Measurements from ENCODE around the gene SLC51A.
"Not testable (repeated sequence)": the region's sequence is repeated elsewhere in the genome, so short reads cannot be mapped to it uniquely, and the experiment has no call there.

The SLC51A gene

DNA sequence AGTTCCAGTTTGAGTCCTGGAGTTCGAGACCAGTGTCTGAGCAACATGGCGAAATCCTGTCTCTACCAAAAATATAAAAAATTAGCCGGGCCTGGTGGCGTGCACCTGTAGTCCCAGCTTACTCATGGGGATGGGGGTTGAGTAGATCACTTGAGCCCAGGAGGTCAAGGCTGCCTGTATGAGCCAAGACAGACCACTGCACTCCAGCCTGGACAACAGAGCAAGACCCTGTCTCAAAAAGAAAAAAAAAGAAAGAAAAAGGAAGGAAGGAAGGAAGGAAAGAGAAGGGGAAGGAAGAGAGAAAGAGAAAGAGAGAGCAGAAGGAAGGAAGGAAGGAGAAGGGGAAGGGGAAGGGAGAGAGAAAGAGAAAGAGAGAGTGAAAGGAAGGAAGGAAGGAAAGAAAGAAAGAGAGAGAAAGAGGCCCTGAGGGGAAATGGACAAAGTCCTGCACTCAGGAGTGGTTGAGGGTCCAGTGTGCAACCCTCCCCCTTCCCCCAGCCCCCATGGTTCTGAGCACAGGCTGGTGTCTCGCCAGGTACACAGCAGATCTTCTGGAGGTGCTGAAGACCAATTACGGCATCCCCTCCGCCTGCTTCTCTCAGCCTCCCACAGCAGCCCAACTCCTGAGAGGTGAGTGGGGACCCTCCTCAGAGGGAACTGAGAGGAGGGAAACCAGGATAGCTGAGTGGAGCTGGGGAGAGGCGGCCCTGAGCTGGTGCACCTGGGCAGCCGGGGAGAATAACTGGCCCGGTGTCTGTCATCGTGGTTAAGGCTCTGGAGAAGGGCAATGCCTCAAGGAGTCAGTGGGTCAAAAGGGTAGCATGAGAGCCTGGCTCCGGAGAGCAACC, 1.2 kb downstream of the SLC51A start:
- no peak for DNase-seq

DNA sequence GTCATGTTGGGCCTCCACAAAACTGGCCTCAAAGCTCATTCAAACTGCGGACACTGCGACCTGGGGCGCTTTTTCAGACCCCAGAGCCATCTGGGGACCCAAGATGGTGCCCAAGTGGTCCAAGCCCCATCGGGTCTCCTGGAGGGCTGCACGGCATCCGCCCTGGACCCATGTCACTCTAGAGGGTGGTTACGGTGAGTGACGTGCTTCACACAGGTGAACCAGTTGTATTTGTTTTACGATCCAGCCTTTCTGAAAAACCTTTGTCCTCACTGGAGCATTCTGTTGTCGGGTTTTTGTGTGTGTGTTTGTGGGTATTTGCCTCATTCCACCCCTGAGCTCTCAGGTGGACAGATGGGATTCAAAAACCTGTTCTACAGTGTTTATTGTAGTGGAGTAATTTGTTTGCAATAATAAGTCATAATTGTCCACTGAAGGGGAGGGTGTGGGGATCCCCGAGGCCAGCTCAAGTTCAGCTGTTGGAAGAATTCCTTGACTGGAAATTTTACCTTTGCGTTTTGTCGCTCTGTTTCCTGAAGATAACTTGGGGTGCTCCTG, 1.9 kb downstream of the SLC51A start:
- no peak for DNase-seq

DNA sequence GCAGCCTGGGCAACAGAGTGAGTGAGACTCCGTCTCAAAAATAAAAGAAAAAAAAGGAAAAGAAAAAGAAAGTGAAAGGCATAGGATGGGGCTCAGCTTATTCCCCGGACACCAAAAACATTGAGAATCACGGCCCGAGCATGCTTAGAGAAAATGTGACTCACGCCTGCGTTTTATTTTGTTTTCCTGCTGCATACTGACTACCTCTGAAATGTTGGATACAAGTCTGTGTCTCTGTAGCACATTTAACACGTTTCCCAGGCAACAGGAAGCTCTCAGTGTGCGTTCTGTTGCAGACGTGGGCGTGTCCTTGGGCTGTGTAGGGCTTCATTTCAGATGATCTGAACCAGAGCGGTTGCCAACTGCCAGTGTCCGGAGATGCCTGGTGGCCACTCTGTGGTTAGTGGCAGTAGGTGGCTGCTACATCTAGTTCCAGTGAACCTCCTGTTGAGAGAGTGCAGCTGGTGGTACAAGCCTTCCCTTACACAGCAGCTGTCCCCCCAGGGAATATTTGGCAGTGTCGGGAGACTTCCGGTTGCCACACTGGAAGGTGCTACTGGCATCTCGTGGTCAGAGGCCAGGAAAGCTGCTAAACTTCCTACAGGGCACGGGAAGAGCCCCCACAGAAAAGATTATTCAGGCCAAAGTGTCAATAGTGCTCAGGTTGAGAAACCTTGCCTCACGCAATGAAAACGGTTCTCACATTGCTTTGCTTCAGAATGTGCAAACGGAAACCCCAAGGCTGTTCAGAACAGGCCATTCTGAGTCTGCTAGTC, 3.0 kb downstream of the SLC51A start:
- DNase-seq, result peak in 3 of 4 experiments; percentile 18 to 66 (median 36)

DNA sequence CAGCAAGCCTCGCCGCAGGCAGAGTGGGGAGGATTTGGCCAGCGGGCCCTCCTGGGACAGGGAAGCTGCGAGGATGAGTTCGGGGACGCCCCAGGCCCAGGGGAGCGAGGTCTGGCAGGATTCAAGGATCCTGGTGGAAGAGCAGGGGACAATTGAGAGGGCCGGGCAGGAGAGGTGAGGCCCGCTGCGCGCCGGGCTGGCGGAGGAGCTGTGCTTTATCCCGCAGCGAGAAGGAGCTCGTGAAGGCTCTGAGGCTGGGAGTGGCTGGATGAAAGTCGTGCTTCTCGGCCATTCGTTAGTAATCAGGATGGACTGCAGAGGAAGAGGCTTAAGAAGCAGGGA, 3.6 kb downstream of the SLC51A start:
- no peak for DNase-seq

DNA sequence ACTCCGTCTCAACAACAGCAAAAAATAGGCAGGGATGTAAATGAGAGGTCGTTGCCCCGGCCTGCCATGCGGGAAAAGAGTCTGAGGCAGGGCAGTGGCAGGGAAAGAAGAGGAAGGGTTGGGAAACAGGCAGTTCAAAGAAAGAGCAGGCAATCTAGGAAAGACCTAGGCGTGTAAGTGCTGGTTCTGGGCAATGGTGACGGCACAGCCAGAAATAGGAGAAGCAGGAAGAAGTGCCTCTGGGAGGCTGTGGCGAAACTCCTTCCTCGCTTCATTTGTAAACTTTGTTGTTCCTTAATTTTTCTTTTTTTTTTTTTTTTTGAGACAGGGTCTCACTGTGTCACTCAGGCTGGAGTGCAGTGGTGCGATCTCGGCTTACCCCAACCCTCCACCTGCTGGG, 4.3 kb downstream of the SLC51A start:
- DNase-seq, result no peak

DNA sequence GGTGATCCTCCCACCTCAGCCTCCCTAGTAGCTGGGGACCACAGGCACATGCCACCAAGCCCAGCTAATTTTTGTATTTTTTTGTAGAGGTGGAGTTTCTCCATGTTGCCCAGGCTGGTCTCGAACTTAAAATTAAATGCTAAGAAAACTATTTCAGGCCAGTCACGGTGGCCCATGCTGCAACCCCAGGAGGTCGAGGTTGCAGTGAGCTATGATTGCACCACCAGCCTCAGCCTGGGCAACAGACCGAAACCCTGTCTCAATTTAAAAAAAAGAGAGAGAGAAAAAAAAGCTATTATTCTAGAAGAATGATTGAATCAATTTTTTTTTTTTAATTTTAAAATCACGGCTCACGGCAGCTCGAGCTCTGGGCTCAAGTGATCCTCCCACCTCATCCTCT, 4.7 kb downstream of the SLC51A start:
- no peak for DNase-seq

DNA sequence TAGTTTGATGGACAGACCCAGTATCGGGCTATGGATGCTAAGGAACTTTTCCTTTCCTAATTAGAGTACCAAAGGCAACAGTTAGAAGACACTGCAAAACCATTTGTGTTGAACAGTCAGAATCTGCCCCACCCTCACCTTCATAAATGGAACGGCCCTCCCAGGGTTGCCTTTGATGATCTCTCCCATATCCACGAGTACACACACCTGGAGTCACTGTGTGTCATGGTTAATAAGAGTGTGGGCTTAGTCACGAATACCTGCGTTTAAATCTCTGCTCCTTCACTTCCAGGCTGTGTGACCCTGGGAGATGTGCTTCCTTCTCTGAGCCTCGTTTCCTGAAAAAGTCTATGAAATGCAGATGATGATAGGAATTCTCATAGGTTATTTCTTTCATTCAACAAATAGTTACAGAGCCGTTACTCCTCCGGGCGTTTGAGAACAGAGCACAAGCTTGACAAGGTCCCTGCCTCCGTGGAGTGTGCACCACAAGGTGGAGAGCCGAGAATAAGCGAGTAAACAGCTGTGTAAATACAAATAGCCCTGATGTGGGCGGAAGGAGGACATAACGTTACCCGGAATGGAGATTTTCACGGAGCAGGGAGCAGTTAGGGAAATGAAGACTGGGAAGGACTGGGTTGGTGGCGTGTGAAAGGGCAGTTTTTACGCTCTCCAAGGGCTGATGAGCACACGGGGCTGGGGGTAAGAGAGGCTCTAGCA, 6.7 kb downstream of the SLC51A start:
- no peak for DNase-seq

DNA sequence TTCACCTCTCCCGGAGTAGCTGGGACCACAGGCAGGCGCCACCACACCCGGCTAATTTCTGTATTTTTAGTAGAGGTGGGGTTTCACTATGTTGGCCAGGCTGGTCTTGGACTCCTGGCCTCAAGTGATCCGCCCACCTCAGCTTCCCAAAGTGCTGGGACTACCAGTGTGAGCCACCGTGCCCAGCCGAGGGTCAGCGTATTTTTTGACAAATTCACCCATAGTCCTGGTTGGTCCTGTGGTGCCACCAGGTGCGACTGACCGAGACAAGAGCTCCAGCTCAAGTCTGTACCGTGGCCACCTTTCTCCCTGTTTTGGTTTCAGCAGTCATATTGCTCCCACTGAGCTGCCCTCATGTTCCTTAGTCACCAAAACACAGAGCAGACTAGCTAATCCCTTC, 8.8 kb downstream of the SLC51A start:
- no peak for DNase-seq

DNA sequence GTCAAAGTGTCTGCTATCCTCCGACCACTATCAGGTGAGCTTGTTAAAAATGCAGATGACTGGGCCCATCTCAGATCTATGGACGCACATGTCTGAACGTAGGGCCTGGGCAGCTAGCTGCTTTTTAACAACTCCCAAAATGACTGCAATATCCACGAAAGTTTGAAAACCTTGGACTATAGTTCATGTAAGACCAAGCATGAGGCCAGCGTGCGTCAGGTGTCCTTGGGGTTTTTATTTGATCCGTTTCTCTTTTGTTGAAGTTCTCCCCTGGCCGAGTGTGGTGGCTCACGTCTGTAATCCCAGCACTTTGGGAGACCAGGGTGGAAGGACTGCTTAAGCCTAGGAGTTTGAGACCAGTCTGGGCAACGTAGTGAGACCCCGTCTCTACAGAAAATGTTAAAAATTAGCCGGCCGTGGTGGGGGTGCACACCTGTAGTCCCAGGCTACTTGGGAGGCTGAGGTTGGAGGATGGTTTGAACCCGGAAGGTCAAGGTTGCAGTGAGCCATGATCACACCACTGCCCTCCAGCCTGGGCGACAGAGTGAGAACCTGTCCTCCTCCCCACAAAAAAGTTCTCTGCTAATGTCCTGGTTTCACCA, 9.5 kb downstream of the SLC51A start:
- no peak for DNase-seq

DNA sequence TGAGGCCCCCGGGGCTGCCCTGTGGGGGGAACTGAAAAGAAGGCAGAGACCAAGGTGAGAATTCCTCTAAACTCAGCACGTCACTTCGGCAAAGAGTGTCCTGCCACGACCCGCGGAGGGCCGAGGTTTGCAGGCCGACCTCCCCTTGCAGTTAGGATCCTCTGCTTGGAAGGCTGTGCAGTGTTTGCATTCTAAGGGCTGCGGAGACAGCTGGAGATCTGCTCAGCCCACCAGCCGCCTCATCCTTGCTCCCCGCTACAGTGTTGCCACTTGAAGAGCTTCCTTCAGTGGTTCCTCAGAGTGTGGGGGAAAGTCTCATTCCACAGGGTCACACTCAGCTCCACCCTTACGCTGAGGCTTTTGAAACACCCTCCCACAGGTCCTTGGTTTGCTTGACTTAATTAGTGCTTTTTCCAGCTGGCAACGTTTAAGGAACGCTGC, 10.8 kb downstream of the SLC51A start:
- DNase-seq, result no peak

DNA sequence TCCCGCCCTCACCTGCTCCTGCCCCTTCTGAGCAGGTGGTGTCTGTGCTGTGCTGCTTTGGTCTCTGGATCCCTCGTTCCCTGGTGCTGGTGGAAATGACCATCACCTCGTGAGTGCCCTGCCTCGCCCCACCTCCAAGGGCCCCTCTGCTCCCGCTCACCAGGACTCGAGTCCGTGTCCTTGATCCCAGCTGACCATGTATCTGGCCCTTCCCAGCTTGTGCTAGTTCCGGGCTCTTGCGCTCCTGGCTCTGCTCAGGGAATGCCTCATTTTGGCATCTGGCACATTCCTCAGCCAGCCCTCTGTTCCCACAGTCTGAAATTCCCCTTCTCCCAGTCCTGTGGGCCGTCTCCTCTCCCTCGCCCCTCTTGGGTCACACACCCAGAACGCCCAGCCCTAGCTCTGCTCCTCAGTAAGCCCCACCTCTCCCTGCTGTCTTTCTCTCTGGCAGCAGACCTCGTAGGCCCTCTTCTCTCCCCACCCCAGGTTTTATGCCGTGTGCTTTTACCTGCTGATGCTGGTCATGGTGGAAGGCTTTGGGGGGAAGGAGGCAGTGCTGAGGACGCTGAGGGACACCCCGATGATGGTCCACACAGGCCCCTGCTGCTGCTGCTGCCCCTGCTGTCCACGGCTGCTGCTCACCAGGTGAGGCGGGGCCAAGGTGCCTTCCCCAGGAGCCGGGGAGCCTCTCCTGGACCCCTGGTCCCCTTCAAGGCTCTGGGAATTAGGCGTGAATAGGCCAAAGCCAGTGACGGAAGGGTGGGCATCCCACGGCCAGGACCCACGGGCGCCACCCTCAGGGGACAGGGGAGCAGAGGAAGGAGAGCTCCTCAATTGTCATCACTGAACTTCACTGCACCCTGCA, 11.5 kb downstream of the SLC51A start:
- no peak for DNase-seq

DNA sequence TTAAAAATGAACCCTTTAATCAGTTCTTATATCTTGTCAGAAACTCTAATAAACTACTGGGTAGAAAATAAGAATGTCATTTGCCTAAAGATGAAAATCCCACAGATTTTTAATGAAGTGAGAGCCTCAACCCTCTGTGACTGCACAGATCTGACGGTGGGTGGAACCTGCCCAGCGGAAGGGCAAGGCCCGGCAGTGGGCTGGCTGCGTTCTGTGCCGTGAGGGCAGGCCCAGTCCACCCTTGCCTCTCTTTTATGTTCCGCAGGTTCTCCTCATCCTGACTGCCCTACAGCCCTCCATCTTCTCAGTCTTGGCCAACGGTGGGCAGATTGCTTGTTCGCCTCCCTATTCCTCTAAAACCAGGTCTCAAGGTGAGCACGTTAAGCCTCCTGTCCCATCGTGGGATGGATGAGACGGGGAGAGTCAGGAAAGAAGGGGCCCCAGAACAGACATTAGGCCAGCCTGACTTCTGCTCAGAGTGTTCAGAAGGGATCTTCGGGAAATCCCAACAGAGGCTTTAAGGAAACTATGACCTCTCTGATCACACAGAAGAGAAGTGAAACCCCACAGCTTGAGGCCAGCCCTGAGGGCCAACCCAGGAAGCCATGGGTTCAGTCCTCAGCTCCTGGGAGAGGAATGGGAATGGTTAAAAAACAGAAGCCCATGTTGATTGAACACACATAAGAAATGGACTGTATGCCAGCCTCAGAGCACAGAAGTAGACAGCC, 16.0 kb downstream of the SLC51A start:
- no peak for DNase-seq

DNA sequence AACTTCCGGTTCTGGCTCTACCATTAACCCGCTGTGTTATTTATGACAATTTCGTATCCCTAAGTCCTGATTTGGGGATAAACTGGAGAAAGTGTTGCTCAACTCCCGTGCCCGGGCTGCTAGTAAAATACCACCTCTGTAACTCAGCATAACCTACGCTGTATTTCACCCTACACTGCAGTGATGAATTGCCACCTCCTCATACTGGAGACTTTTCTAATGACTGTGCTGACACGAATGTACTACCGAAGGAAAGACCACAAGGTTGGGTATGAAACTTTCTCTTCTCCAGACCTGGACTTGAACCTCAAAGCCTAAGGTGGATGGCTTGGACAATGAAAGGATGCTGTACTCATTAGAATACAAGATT, 16.5 kb downstream of the SLC51A start:
- no peak for DNase-seq

DNA sequence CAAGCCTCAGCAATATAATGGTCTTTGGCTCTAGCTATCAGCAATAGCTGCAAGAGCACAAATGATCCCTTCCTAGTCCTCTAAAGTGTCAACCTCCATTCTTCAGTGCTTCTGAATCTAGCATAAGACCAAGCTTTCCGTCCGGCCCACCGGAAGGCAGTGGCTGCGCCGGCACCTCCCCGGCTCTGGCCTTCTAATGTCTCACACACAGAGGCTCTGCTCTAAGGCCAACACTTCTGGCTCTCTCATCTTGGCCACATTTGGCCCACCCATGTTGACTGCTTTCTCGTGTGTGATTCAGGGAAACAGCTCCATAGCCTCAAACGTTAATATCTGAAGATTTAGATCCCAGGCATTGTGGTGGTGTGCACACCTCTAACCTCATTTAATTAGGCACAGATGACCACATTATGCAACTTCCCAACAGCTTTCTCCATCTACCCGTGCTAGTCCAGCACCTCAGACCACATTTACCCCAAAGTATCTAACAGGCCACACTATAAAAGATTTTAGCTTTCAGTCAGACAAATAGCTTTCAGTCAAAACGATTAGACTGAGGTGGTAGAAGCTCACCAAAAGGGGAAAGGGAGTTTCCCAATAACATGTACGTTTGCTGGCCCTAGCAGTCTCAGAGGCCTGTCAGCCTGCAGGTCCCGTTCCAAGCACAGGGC, 19.3 kb downstream of the SLC51A start:
- no peak for DNase-seq

DNA sequence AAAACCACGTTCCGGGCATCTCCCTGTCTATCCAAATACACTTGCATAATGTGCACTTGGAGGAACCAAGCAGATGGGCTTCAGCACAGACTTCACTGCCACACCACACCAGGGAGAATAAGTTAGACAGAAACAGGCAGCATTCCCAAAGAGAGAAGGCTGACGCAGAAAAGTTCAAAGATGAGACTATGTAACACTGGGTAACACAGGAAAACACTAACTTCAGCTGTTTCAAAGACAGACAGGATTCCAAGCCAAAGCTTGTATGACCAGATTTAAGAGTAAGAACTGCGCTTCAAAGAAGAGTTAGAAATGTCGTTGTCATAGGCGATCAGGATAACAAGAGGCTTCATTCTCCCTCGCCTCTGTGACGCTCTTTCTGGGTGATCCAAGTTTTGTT, 19.9 kb downstream of the SLC51A start:
- no peak for DNase-seq

DNA sequence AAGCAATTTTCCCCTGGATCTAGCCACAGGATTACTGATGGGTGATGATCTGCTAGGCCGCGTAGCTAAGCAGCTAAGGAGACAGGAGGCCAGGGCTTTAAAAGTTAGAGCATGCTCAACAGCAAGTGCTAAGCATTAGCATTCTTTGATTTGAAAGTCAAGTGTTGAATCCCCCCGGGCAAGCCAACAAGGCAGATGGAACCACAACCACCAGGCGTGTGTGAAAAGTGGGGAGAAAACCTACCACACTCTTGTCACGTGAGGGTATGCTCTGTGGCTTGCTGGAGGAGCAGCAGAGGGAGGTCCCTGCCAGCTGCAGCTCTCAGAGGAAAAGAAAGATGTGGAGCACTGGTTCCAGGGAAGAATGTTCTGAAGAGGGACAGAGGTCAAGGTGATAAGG, 20.9 kb downstream of the SLC51A start:
- DNase-seq, result no peak

DNA sequence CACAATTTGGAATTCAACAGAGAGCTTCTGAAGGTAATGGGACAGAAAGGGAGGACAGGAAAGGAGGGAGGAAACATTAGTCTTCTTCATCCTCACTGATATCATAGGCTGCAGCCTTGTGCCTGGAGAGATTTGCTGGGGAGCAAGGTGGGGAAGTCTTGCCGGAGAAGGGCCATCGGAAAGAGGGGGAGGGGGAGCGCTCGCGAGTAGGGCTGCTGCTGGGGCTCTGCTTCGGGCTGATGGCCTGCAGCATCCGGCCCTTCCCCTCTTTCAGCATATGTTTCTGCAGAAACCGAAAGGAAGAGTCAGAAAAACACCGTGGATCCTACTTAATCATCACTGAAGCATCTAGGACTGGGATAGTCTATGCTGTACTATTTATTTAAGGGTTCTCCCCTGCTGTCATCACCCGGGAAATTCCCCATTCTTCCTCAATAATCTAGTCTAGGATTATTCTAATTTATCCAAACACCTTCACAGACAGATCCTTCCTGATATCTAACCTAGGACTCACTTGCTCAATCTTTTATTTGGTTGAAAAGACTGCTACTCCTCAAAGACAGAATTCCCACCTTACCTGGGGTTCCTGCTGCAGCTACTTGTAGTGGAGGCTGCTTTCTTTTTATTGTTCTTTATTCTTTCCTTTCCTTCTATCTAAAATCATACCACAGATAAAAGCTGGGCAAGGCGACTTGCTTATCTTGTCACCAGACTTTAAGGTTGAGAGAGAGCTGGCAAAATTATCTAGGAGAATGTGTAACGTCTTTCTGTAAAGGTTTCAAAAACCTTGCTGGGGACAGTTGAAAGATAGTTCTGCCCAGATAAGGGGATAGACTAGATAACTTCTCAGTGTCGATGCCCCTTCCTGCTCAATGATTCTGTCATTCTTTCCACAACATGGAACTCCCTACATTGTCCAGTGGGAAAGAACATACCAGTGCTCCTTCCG, 22.6 kb downstream of the SLC51A start:
- no peak for DNase-seq

DNA sequence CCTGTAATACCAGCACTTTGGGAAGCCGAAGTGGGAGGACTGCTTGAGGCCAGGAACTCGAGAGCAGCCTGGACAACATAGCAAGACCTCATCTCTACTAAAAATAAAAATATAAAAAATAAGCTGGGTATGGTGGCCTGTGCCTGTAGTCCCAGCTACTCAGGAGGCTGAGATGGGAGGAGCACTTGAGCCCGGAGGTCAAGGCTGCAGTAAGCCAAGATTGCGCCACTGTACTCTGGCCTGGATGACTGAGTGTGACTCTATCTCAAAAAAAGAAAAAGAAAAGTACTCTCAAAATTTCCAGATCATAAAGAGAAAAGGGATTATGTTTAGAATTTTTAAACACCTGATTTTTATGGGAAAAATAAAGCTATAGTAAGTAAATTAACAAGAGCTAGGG, 24.1 kb downstream of the SLC51A start:
- DNase-seq, result no peak

DNA sequence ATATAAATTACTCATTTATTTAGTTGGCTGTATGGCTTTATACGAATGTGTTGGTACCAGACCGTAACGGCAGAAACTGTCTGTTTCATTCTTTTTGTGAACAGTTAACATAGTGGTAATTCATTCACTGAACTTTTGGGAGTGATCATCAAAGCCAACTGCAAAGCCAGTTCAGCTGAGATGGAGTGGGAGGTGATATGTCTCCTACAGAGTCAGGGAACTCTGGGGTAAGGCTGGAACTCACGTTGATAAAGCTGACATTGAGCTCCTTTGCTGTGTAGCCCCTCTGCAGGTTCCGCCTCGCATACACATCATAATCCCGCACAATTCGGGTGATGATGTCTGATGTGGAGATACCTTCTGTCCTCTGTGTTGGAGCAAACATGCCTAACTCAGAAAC, 25.4 kb downstream of the SLC51A start:
- DNase-seq, result no peak

DNA sequence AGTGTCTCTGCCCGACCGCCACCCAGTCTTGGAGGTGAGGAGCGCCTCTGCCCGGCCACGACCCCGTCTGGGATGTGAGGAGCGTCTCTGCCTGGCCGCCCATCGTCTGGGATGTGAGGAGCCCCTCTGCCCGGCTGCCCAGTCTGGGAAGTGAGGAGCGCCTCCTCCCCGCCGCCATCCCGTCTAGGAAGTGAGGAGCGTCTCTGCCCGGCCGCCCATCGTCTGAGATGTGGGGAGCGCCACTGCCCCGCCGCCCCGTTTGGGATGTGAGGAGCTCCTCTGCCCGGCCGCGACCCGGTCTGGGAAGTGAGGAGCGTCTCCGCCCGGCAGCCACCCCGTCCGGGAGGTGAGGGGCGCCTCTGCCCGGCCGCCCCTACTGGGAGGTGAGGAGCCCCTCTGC, 27.8 kb downstream of the SLC51A start:
- DNase-seq, result not testable (repeated sequence)
